Upper lobe of left lung (tissue), 6 donors: ENCODE data around the gene DHFR. TPM values are rescaled to one million over a fixed set of nuclear protein-coding genes. Genes with fewer than 3 reads are reported as not detected.

ENCODE experiments used
- ATAC-seq, 2 donors: fragments of 200-7000 bp; cut with Tn5 transposase; one replicate each; pipeline ENCODE4 v1.9.1; 2022; ENCODE audit warnings: mild to moderate bottlenecking in 2 of 2, moderate library complexity in 2 of 2; ENCODE audit not compliant: low FRiP score in 2 of 2
- DNase-seq, 2 donors: peaks; one replicate each; pipeline ENCODE4 v3.0.0-alpha.2; 2019 to 2020
- H3K27ac ChIP-seq, 4 donors: fragments of 200-600 bp; sonication (generic); one replicate each; pipeline ENCODE4 v1.5.1; 2016 to 2019
- H3K27me3 ChIP-seq, 4 donors: fragments of 200-600 bp; sonication (generic); one replicate each; pipeline ENCODE4 v1.5.1; 2017 to 2019
- H3K36me3 ChIP-seq, 4 donors: fragments of 200-600 bp; sonication (generic); one replicate each; pipeline ENCODE4 v1.5.1; 2016 to 2019
- H3K4me1 ChIP-seq, 4 donors: fragments of 200-600 bp; sonication (generic); one replicate each; pipeline ENCODE4 v1.5.1; 2018 to 2019
- H3K4me3 ChIP-seq, 4 donors: fragments of 200-600 bp; sonication (generic); one replicate each; pipeline ENCODE4 v1.5.1; 2017 to 2019; ENCODE audit warnings: mild to moderate bottlenecking in 2 of 4, moderate library complexity in 1 of 4
- H3K9me3 ChIP-seq, 4 donors: fragments of 200-600 bp; sonication (generic); one replicate each; pipeline ENCODE4 v1.5.1; 2018 to 2019
- CTCF ChIP-seq, 6 experiments: fragments of 450-650 bp in 4 of 6; fragments of 200-600 bp in 2 of 6; sonication (generic) in 2 of 6; IDR thresholded peaks; one replicate each; pipeline ENCODE4 v1.5.1; 2016 to 2019; ENCODE audit warnings: antibody characterized with exemption in 6 of 6
- EP300 ChIP-seq, 4 donors: sonication (generic); formaldehyde crosslinking; IDR thresholded peaks; one replicate each; pipeline ENCODE4 v1.5.1; 2017; ENCODE audit warnings: antibody characterized with exemption in 4 of 4, control low read depth in 2 of 4
- POLR2A ChIP-seq, 4 donors: fragments of 450-650 bp; IDR thresholded peaks; one replicate each; pipeline ENCODE4 v1.5.1; 2016 to 2017; ENCODE audit warnings: antibody characterized with exemption in 4 of 4, mild to moderate bottlenecking in 2 of 4
- POLR2AphosphoS5 ChIP-seq, 2 donors: sonication (generic); formaldehyde crosslinking; IDR thresholded peaks; one replicate each; pipeline ENCODE4 v1.5.1; 2017; ENCODE audit warnings: antibody characterized with exemption in 2 of 2
- WGBS, 2 donors: methylation state at CpG; one replicate each; pipeline ENCODE4 v1.1.5; 2017 to 2018; 5-methylcytosine and 5-hydroxymethylcytosine counted together
- total RNA-seq, 6 donors: library from RNA; depleted of rRNA in 4 of 6; stranded (reverse); fragments of >200 nt in 4 of 6; gene quantifications; one replicate each; pipeline versions ENCODE4 v1.1.0 to v1.2.1, GENCODE V29; 2016 to 2021
- donor health status: DM: no; HTN: no; CAD: no; lungs with moderate emphysema.
- donor health status: DM: no; HTN: yes; CAD: no; lungs with severe emphysema.

Gene DHFR
- total RNA-seq, 6 donors from 2014 or later: 7.3 to 14.1 (median 9.8) TPM

- no peaks in the 10 kb centered on the region for H3K4me1 ChIP-seq
- ATAC-seq (no peak), DNase-seq (no peak)
- H3K4me3 ChIP-seq: no peak overlapping the region
- 72 to 83% methylated on average over 4 of the region's 4 CpGs for WGBS, 2 donors
- H3K9me3 ChIP-seq: no peaks in the 10 kb centered on the region
- H3K27me3 ChIP-seq: no peaks in the 10 kb centered on the region
- H3K27ac ChIP-seq: no peak overlapping the region
- TF ChIP-seq POLR2AphosphoS5 (IDR thresholded peaks at IDR 0.05): no peak
- no peaks in the 10 kb centered on the region for H3K36me3 ChIP-seq
These were observed 34.8 kb upstream of the DHFR start for GRCh38 chr5:80689627-80690026.

GRCh38 chr5:80688648-80689420, 34.1 kb upstream of the DHFR start:
- Histone ChIP-seq H3K4me1 (no peaks in the 10 kb centered on the region), H3K4me3 (no peak overlapping the region), H3K36me3 (peaks cover 0 to 3% (median 0%) of the 10 kb centered on the region in 4 donors), H3K27ac (no peak overlapping the region), H3K27me3 (no peaks in the 10 kb centered on the region), H3K9me3 (no peaks in the 10 kb centered on the region)
- ATAC-seq: no peak
- no peak for TF ChIP-seq CTCF (IDR thresholded peaks at IDR 0.05)
- TF ChIP-seq POLR2A (IDR thresholded peaks at IDR 0.05): no peak
- TF ChIP-seq EP300 (IDR thresholded peaks at IDR 0.05): no peak
- 70 to 74% methylated on average over 4 of the region's 4 CpGs for WGBS, 2 donors
- no peak for DNase-seq

DNA sequence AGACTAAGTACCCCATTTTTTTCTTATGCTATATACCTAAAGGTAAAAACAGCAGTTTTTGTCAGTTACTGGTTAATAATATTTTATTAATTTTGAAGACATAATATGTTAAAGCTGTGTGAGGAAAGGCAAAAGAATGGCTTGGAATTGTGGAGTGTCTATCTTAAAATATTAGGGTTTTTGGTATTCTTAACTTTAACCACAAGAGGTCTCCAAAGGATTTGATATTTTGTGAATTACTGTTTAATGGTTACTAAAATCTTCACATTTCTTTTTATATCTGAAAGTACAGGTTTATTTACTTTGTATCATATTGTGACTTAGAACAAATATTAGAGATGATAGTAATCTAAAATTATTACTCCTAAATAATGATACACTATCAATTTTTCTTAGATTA, 32.0 kb upstream of the DHFR start:
- peak in 3 of 6 experiments; percentile 17 to 33 (median 26) for TF ChIP-seq CTCF (IDR thresholded peaks at IDR 0.05)
- TF ChIP-seq EP300 (IDR thresholded peaks at IDR 0.05): no peak
- no peak for ATAC-seq
- H3K27me3 ChIP-seq: no peaks in the 10 kb centered on the region
- no peak for DNase-seq
- no peaks in the 10 kb centered on the region for H3K4me1 ChIP-seq
- no peak overlapping the region for H3K27ac ChIP-seq
- no peak overlapping the region for H3K4me3 ChIP-seq
- H3K9me3 ChIP-seq: no peaks in the 10 kb centered on the region
- H3K36me3 ChIP-seq: peaks cover 0 to 17% (median 0%) of the 10 kb centered on the region in 4 donors

DNA sequence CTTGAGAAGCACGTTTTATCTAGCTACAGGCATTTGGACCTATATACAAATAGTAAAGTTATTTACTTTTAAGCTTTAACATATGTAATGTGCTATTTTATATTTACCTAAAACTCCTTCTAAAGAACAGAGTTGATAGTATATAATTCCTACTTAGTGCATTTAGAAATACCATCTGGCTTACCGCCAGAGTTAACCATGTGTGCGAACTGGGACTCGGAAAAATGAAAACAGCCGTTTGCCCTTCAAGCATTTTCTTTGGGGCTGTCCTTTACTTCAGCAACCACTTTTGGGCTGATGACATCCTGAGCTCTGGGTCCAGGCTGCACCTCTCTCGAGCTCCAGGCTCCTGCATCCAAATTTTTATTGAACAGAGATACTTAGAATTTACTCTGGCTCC, 21.9 kb upstream of the DHFR start:
- ATAC-seq: no peak
- TF ChIP-seq CTCF (IDR thresholded peaks at IDR 0.05) (no peak), POLR2AphosphoS5 (IDR thresholded peaks at IDR 0.05) (no peak), EP300 (IDR thresholded peaks at IDR 0.05) (no peak), POLR2A (IDR thresholded peaks at IDR 0.05) (no peak)
- no peak overlapping the region for H3K4me3 ChIP-seq
- H3K27me3 ChIP-seq: no peaks in the 10 kb centered on the region
- DNase-seq: no peak
- no peak overlapping the region for H3K27ac ChIP-seq
- peaks cover 6 to 64% (median 26%) of the 10 kb centered on the region in 4 donors for H3K36me3 ChIP-seq
- H3K9me3 ChIP-seq: no peaks in the 10 kb centered on the region
- H3K4me1 ChIP-seq: no peaks in the 10 kb centered on the region
- 68 to 75% methylated on average over 6 of the region's 6 CpGs for WGBS, 2 donors

DNA sequence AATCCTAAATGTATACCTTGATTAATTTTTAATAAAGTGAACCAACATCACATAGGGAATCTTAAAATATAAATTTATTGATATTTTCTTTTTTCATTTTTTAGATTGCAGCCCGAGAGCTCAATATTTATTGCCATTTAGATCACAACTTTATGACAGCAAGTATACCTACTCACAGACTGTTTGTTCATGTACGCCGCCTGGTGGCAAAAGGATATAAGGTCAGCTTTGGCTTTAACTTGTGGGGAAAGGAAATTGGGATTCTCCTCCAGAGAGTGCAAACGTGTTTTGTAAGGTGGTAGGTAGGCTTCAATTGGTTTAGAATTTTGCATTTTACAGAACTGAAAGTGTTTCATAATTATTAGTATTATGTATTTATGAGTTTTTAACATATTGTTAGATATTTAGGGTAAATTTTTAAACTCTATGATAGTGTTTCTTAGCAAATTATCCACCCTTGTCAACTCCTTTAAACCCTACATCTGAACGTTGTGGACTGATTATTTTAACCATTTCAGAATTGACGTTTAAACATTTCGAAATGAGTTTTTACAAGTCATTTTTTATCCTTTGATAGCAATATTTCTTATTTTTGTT, 17.5 kb upstream of the DHFR start:
- no peaks in the 10 kb centered on the region for H3K27me3 ChIP-seq
- H3K9me3 ChIP-seq: no peaks in the 10 kb centered on the region
- ATAC-seq (peak; percentile 63 to 81), DNase-seq (peak in 1 of 2 donors; percentile 78)
- TF ChIP-seq CTCF (IDR thresholded peaks at IDR 0.05): peak; percentile 57 to 81 (median 74)
- no peak for TF ChIP-seq POLR2A (IDR thresholded peaks at IDR 0.05)
- H3K27ac ChIP-seq: no peak overlapping the region
- 17 to 27% methylated on average over 7 of the region's 7 CpGs for WGBS, 2 donors
- peaks cover 0 to 7% (median 2%) of the 10 kb centered on the region in 4 donors for H3K4me1 ChIP-seq
- H3K4me3 ChIP-seq: no peak overlapping the region
- peaks cover 6 to 78% (median 23%) of the 10 kb centered on the region in 4 donors for H3K36me3 ChIP-seq
